Retinal pigment epithelial cell (primary cell): ENCODE results near the gene NARS2.
A peak's percentile ranks its signal among the peaks of the same experiment; 100 is the strongest.
"Not testable (repeated sequence)": the region's sequence is repeated elsewhere in the genome, so short reads cannot be mapped to it uniquely, and the experiment has no call there.

Experiments
- DNase-seq: peaks from one replicate; pipeline ENCODE4 v3.0.0-alpha.2; 2010; ENCODE audit warnings: low read depth
- H3K4me3 ChIP-seq: 2 replicates; pipeline ENCODE4 v1.5.1; 2011; ENCODE audit warnings: mild to moderate bottlenecking, low read length, control low read depth, moderate library complexity
- TF ChIP-seq, protein P1 (sequence below): conservative IDR thresholded peaks from 2 replicates; pipeline ENCODE4 v1.5.1; 2011; ENCODE audit warnings: low read depth, low read length, control low read depth, inconsistent platforms

NARS2 gene

DNA sequence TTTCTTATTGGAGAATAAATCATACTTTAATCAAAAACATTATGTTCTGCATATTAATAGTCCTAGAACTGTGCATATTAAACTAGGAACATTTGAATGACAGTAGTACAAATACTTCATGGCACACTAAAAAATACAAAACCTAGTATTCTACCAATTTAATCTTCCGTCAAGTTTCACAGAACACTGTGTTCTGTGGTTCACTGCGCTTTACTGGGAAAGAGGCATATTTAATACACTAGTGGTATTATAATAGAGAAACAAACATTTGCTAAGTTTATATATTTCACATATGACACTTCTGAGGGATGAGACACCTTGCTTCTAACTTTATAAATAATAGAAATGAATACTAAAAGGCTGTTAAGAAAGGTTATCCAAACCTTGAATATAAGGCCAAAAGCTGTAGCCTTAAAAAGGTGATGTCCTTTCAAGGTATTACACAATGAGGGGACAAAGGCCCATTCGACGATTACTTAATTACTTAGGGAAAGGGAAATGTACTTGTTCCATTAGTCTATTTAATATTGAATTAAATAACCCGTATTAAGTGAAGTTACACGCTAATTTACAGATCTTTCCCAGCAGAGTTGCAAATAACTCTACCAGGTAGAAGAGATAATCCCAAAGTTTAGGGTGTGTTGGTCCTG lies 48.0 kb downstream of the NARS2 start:
- no peak overlapping the region for H3K4me3 ChIP-seq
- no peak for DNase-seq
- TF ChIP-seq, protein P1, sequence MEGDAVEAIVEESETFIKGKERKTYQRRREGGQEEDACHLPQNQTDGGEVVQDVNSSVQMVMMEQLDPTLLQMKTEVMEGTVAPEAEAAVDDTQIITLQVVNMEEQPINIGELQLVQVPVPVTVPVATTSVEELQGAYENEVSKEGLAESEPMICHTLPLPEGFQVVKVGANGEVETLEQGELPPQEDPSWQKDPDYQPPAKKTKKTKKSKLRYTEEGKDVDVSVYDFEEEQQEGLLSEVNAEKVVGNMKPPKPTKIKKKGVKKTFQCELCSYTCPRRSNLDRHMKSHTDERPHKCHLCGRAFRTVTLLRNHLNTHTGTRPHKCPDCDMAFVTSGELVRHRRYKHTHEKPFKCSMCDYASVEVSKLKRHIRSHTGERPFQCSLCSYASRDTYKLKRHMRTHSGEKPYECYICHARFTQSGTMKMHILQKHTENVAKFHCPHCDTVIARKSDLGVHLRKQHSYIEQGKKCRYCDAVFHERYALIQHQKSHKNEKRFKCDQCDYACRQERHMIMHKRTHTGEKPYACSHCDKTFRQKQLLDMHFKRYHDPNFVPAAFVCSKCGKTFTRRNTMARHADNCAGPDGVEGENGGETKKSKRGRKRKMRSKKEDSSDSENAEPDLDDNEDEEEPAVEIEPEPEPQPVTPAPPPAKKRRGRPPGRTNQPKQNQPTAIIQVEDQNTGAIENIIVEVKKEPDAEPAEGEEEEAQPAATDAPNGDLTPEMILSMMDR, result no peak

DNA sequence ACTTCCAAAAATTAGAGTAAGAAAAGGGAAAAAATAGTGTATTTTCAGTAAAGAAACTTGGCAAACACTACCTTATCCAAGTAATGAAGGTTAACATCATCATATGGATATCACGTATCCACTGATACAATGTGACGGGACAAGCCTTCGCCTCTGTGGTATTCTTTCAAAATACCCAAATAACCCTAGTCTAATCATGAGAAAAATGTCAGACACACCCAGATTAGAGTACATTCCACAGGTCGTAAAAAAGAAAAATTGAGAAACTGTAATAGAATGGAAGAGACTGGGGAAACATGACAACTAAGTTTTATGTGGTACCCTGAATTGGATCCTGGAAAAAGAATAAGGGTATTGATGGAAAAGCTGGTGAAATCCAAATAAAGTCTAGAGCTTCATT lies 48.9 kb downstream of the NARS2 start:
- peak; percentile 67 for DNase-seq
- TF ChIP-seq, protein P1, result no peak
- H3K4me3 ChIP-seq, result no peak overlapping the region

DNA sequence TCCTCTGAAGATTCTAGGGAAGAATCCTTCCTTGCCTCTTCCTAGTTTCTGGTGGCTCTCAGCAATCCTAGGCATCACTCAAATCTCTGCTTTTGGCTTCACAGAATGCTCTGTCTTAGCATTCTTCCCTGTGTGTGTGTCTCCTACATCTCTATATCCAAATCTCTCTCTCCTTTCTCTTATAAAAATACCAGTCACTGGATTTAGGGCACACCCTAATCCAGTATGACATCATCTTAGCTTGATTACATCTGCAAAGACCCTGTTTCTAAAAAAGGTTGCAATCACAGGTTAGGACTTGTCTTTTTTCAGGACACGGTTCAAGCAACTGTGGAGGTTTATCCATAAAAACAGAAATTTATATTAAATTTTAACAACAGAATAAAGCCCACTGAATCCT lies 54.4 kb downstream of the NARS2 start:
- no peak overlapping the region for H3K4me3 ChIP-seq
- DNase-seq, result no peak

DNA sequence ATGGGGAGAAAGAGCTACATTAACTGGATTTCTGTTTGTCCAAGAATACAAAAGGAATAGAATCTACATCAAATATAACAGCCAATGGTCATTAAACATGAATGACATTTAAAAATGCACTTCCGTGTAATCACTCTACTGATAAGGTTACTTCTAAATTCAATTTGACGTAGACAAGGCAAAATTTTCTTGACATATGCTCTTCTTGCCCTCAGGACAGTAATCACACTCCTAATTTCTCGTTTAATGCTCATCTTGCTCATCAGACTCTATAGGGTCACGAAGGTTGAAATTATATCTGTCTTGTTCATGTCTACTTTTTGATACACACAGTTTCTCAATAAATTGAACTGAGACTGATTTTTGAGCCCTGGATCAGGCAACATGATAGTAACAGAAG lies 58.4 kb downstream of the NARS2 start:
- TF ChIP-seq, protein P1, result no peak
- DNase-seq, result no peak
- no peak overlapping the region for H3K4me3 ChIP-seq

More for the DNA sequence above, 54.4 kb downstream of the NARS2 start:
- TF ChIP-seq, protein P1, result no peak

DNA sequence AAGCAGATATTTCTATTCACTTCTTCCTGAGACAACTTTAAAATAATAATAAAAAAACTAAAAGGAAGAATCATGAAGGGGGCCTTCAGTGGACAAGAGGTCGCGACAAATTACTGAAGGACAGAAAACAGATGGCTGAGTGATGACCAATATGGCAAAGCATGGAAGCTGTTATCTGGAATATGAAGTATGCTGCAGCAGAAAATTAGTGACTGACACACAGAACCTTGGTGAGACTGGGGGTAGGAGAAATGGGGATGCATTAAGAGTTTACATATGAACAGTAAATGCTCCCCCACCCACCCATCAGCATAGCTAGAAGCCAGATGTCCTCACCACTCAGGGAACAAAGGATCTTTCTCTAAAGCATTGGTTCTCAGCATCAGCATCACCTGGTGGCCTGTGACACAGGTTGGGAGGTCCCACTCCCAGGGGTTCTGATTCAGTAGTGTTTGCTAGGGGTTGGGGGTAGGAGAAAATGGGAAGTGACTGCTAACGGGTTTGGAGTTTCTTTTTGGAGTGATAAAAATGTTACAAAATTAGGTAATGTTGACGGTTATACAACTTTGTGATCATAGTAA lies 59.7 kb downstream of the NARS2 start:
- no peak for DNase-seq
- TF ChIP-seq, protein P1, result no peak

DNA sequence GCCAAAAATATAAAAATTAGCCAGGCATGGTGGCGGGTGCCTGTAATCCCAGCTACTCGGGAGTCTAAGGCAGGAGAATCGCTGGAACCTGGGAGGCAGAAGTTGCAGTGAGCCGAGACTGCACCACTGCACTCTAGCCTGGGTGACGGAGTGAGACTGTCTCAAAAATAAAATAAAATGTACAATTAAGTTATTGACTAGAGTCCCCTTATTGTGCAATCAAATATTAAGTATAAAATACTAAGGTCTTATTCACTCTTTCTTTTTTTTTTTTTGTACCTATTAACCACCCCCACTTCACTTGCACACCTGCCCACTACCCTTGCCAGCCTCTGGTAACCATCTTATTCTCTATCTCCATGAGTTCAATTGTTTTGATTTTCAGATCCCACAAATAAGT lies 61.6 kb downstream of the NARS2 start:
- DNase-seq, H3K4me3 ChIP-seq: not testable (repeated sequence)

More for the DNA sequence above, 59.7 kb downstream of the NARS2 start:
- no peak overlapping the region for H3K4me3 ChIP-seq

DNA sequence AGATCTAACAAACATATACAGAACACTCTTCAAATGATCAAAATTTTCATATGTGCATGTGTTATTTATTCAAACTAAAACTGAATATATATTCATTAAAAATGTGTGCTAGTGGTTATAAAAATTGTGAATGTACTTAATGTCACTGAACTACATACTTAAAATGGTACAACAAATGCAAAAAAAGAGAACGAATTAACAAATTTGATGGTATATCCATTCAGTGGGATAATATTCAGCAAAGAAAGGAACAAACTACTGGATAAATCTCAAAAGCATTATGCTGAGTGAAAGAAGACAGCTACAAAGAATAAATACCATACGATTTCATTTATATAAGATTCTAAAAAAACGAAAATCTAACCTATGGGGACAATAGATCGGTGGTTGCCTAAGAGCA lies 64.1 kb downstream of the NARS2 start:
- TF ChIP-seq, protein P1, result no peak
- DNase-seq, result no peak
- H3K4me3 ChIP-seq, result no peak overlapping the region
